GM21390 (cell line): ENCODE measurements around the gene UBE2Q1.
A peak's percentile ranks its signal among the peaks of the same experiment; 100 is the strongest.

Experiments used
- ATAC-seq: cut with Tn5 transposase; IDR thresholded peaks from one replicate; pipeline ENCODE4 v1.9.1; 2021; ENCODE audit not compliant: unreplicated experiment

The UBE2Q1 gene

GRCh38 chr1:154577346-154578057, 19.0 kb upstream of the UBE2Q1 start:
- no peak for ATAC-seq

- ATAC-seq, result no peak
These were observed 17.6 kb upstream of the UBE2Q1 start for GRCh38 chr1:154575951-154576566.

DNA sequence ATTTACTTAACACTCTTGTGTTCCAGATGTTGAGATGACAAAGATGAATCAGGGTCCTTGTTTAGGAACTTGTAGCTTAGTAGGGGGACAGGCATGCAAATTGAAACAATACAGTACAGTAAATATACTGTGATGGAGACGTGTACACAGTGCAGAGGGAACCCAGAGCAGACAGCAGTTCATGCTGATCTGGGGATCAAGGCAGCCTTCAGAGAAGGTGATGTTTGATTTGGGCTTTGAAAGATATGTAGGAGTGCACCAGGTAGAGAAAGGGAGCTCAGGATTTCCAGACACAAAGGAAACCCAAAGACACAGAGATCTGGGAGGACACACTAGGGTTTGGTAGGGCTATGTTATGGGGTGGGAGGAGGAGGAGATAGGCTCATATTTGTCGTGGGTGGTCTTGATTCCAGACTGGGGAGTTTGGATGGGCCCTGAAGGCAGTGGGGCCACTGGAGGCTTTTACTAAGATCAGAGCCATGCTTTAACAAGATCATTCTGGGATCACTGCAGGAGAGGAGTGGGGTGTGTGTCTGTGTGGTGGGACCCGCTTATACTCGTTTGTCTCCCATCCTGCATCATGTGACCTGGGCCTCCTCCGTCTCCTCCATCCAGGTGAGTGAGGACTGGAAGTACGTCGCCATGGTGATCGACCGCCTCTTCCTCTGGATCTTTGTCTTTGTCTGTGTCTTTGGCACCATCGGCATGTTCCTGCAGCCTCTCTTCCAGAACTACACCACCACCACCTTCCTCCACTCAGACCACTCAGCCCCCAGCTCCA, 16.9 kb upstream of the UBE2Q1 start:
- no peak for ATAC-seq

- ATAC-seq, result no peak
These were observed 16.3 kb upstream of the UBE2Q1 start for GRCh38 chr1:154574716-154575115.

DNA sequence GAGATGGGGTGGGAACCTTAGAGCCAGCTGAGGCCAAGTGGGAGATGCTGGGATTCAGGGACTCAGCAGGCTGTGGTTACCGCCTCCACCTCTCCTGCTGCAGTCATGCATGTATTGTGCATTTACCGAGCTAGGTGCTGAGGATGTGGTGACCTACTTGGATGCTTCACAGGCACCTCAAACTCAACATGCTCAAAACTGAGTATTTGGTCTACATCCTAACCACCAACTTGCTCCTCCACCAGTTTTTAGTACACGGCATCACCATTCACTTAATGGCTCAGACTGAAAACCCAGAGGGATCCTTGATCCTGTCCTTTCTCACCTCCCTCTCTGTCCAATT, 14.7 kb upstream of the UBE2Q1 start:
- no peak for ATAC-seq

DNA sequence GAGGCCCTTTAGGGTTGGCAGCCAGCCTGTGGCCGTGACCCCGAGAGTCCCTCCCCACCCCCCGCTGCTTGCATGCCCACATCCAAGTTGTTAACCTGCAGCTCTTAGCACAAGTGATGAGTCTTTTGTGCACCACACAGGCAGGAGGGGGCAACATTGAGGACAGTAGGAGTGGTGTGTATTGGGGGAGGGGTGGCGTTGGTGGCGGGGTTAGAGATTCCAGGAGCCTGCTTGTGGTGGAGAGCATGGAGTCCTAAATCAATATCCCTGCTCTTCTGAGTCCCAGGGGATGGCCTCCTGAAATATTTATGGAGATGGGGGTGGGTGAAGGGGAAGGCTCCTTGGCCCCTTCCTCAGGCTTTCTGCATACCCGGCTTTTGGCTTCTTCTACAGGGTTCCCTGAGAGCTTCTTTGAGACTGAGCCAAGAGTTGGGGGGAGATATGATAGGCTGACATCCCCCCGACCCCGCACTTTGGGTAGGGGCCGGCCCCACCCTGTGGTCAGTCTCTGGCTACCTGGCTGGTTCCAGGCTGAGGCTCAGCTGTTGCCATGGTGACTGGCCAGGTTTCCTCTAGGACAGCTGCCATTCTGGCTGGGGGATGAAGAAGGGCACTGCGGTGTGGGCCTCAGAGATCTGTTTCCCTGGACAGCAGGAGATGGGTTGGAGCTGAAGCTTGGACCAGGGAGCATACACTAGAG, 14.2 kb upstream of the UBE2Q1 start:
- ATAC-seq, result no peak

GRCh38 chr1:154571964-154572288, 13.5 kb upstream of the UBE2Q1 start:
- no peak for ATAC-seq

GRCh38 chr1:154571244-154571963, 12.9 kb upstream of the UBE2Q1 start:
- ATAC-seq, result no peak

DNA sequence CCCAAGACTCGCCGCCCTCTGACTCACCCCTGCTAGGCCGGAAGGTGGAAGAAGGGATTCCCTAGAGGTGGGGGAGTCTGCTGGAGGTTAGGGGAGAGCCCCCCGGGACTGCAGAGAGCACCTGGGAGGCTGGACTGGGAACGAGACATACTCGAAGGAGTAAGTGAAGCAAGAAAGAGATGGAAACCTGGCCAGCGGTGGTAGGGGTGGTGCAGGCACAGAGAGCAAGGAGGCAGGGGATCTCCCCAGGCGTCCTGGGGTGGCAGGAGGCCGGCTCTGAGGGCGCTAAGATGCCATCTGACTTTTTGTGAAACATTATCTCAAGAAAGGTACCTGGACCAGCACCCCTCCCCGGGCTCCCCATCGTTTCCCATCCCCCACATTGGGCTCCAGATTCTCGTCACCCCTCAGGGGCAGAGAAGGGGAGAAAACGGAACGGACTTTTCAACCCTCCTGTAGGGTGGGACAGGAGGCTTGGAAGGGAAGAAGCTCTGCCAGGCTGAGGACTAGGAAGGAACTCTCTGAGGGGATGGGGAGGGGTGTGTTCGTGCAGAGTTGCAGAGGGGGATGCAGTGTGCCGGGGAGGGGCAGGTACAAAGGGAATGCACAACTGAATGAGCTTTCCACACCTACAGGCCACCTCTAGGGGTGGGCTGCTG, 9.8 kb upstream of the UBE2Q1 start:
- no peak for ATAC-seq

DNA sequence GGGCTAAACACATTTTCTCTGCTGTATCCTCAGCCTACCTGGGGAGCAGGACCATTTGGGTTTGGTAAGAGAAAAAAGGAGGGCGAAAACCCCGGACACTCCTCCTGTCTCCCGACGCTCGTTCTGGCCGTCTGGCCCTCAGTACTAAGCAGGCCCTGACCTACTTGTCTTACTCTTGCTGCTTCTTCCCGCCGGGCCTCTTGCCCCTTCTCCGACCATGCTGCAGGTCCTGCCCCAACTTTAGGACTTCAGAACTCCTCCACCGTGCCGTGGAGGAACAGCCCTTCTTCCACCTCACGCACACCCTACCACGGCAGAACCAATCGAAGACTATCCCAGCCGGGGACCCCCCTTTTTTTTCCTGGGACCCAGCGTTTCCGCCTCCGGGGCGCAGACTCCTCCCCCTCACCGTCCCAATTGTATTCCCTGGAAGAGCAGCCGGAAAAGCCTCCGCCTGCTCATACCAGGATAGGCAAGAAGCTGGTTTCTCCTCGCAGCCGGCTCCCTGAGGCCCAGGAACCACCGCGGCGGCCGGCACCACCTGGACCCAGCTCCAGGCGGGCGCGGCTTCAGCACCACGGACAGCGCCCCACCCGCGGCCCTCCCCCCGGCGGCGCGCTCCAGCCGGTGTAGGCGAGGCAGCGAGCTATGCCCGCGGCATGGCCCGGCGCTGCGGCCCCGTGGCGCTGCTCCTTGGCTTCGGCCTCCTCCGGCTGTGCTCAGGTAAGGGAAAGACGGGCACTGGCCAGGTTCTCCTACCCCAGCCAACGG, 9.1 kb upstream of the UBE2Q1 start, which contains the start of gene CHRNB2:
CHRNB2 (plus strand) TSS at position 393 of the 771 bp plus-strand sequence; CDS start at position 660, 267 bp downstream.
- ATAC-seq, result no peak

DNA sequence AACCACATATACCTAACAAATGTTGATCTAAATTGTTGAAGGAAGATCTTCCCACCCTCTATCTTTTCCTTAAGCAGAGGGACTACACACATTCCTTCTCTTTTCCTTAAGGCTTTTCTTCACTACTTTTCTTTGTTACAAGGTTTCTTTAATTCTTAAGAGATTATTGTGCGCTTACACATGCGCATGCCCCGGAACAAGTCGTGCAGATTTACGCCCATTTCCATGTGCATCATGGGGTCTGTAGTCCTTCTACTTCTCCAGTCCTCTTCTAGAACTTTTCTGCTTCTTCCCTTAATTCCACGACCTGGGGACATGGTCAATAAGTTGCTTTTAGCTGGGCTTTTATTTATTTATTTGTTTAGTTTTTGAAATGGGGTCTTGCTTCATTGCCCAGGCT, 7.4 kb upstream of the UBE2Q1 start:
- ATAC-seq, result no peak

GRCh38 chr1:154559466-154560044, 1.1 kb upstream of the UBE2Q1 start:
- peak; percentile 41 for ATAC-seq

DNA sequence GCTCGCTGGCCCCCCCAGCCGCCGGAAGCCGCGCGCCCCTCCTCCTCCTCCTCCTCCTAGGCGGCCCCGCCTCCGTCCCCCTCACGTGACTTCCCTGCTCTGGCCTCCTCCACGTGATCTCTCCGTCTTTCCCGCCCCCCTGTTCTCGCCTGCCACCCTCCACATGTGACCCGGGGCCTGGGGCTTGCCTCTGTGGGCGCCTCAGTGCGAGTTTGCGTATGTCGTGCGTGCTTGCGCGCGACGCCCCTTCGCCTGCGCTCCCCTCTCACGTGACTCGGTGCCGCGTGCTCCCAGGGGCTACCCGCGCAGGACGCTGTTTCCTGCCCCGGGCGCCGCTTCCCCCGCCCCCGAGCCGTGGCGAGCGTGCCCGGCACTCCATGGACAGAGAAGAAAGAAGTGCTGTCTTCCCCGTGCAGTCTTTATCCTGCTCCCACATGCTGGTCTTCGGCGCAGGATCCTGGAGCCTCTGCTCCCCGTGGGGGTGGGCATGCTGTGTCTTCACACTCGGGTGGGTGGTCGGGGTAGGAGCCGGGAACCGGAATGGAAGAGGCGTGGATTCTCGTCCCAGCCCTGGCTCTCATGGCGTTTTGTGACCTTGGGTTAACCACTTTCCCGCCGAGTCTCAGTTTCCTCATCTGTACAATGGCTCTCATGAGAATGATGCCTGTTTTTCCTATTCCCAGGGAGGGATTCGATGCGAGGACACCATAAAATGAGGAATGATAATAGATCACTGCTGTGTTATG, 431 bp upstream of the UBE2Q1 start:
- ATAC-seq, result peak; percentile 86

DNA sequence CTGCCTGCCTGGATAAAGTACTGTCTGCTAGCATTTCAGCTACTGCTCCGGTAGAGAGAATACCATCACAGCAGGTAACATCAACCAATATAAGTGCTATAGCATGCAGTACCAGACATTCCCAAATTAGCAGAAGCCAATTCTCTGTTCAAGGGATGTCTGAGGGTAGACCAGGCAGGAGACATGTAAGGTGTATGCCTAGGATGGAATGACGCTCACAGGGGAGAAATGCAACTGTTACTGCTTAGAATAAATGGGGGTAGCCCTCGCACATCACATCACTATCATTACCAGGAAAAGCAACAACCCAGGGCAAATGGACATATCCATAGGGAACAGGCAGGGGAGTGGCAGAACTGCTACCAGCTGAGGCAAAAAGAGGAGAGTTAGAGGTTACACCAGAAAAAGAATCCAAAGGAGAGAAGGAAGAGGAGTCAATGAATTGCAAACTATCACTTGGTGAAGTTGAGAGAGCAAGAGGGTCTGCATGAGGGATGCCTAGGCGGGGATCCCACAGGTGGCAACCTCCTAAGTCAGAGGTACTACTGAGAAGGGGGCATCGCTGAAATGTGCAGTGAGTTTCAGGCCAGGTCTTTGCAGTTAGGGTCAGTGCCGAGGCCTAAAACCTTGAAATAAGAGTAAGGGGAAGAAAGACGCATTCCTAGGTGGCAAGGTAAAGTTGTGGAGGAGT, 1.1 kb downstream of the UBE2Q1 start:
- no peak for ATAC-seq

GRCh38 chr1:154556422-154556821, 2.0 kb downstream of the UBE2Q1 start:
- no peak for ATAC-seq

GRCh38 chr1:154553056-154554030, 5.1 kb downstream of the UBE2Q1 start:
- ATAC-seq, result no peak

- no peak for ATAC-seq
These were observed 6.4 kb downstream of the UBE2Q1 start for GRCh38 chr1:154552036-154552435.
